ENCODE data around the gene DNAJA2.
A peak's percentile ranks its signal among the peaks of the same experiment; 100 is the strongest.
"Not testable (repeated sequence)": the region's sequence is repeated elsewhere in the genome, so short reads cannot be mapped to it uniquely, and the experiment has no call there.

DNAJA2 gene

GRCh38 chr16:46949241-46949892 lies 24.1 kb downstream of the DNAJA2 start:
- intact Hi-C loops (cut with DNase I; ENCODE audit: low total_unique reads): no loop called here
- Histone ChIP-seq H3K27me3 (no peaks in the 10 kb centered on the region), H3K9me3 (no peaks in the 10 kb centered on the region), H3K36me3 (peaks cover 4 to 5% (median 5%) of the 10 kb centered on the region in 3 donors), H3K27ac (no peak overlapping the region), H3K4me3 (no peak overlapping the region), H3K4me1 (no peaks in the 10 kb centered on the region)
- TF ChIP-seq, protein P1, sequence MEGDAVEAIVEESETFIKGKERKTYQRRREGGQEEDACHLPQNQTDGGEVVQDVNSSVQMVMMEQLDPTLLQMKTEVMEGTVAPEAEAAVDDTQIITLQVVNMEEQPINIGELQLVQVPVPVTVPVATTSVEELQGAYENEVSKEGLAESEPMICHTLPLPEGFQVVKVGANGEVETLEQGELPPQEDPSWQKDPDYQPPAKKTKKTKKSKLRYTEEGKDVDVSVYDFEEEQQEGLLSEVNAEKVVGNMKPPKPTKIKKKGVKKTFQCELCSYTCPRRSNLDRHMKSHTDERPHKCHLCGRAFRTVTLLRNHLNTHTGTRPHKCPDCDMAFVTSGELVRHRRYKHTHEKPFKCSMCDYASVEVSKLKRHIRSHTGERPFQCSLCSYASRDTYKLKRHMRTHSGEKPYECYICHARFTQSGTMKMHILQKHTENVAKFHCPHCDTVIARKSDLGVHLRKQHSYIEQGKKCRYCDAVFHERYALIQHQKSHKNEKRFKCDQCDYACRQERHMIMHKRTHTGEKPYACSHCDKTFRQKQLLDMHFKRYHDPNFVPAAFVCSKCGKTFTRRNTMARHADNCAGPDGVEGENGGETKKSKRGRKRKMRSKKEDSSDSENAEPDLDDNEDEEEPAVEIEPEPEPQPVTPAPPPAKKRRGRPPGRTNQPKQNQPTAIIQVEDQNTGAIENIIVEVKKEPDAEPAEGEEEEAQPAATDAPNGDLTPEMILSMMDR (IDR thresholded peaks at IDR 0.05): no peak
- no peak for DNase-seq

DNA sequence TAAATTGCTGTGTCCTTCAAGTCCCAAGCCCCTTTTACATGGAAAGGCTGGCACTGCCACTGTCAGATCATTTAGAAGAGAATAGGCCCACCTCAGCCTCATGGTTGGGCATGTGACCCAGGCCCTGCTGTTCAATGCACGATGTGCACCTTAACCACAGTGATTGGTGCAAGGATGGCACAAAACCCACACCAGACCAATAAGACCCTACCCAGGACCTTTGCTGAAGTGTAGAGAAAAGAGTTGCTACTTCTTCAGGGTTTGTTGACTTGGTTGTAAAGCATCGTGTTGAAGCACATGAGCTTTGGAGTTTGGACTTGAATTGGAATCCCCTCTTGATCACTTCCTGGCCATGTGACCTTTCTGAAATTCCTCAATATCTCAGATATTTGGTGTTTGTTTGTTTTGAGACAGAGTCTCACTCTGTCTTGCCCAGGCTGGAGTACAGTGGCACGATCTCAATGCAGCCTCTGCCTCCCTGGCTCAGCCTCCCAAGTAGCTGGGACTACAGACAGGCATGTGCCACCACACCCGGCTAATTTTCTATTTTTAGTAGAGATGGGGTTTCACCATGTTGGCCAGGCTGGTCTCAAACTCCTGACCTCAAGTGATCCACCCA lies 24.8 kb downstream of the DNAJA2 start:
- Histone ChIP-seq H3K4me1 (no peaks in the 10 kb centered on the region), H3K36me3 (no peaks in the 10 kb centered on the region), H3K27me3 (no peaks in the 10 kb centered on the region), H3K9me3 (no peaks in the 10 kb centered on the region), H3K4me3 (no peak overlapping the region), H3K27ac (no peak overlapping the region)
- no peak for DNase-seq
- intact Hi-C loops (cut with DNase I; ENCODE audit: low total_unique reads): no loop called here
- TF ChIP-seq, protein P1 (IDR thresholded peaks at IDR 0.05): no peak

- H3K27me3 ChIP-seq: no peaks in the 10 kb centered on the region
- H3K36me3 ChIP-seq: no peaks in the 10 kb centered on the region
- H3K4me3 ChIP-seq: no peak overlapping the region
- no peak for DNase-seq
- H3K9me3 ChIP-seq: no peaks in the 10 kb centered on the region
- H3K4me1 ChIP-seq: no peaks in the 10 kb centered on the region
- intact Hi-C loops (cut with DNase I; ENCODE audit: low total_unique reads): no loop called here
- no peak overlapping the region for H3K27ac ChIP-seq
- TF ChIP-seq, protein P1 (IDR thresholded peaks at IDR 0.05): peak in 1 of 2 experiments; percentile 12
These were observed 25.4 kb downstream of the DNAJA2 start for GRCh38 chr16:46947900-46948547.

DNA sequence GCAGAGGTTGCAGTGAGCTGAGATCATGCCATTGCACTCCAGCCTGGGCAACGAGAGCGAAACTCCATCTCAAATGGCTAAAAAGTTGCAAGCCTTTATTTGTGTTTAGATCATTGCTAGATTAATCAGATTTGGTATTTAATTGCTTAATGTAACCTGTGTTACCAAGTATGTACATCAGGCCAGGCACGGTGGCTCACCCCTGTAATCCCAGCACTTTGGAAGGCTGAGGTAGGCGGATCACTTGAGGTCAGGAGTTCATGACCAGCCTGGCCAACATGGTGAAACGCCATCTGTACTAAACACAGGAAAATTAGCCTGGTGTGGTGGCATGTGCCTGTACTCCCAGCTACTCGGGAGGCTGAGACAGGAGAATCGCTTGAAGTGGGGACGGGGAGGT lies 28.8 kb downstream of the DNAJA2 start:
- H3K27ac ChIP-seq; H3K4me1 ChIP-seq; H3K9me3 ChIP-seq; H3K27me3 ChIP-seq; DNase-seq; H3K4me3 ChIP-seq; intact Hi-C loops (cut with DNase I; ENCODE audit: low total_unique reads); H3K36me3 ChIP-seq: not testable (repeated sequence)

DNA sequence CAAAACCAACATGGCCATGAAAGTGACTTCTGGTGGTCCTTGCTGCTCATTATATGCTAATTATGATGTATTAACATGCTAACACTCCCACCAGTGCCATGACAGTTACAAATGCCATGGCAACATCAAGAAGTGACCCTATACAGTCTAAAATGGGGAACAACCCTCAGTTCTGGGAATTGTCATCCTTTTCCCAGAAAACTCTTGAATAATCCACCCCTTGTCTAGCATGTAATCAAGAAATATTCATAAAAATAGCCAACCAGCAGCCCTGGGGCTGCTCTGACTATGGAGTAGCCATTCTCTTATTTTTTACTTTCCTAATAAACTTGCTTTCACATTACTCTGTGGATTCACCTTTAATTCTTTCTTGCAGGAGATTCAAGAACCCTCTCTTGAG lies 35.9 kb downstream of the DNAJA2 start:
- Histone ChIP-seq H3K4me3 (no peak overlapping the region), H3K9me3 (no peaks in the 10 kb centered on the region), H3K27me3 (peaks cover 0 to 3% of the 10 kb centered on the region in 2 donors), H3K36me3 (no peaks in the 10 kb centered on the region), H3K4me1 (no peaks in the 10 kb centered on the region), H3K27ac (no peak overlapping the region)
- TF ChIP-seq, protein P1 (IDR thresholded peaks at IDR 0.05): no peak
- no peak for DNase-seq
- intact Hi-C loops (cut with DNase I; ENCODE audit: low total_unique reads): no loop called here

GRCh38 chr16:46932802-46933201 lies 40.7 kb downstream of the DNAJA2 start:
- no peak for DNase-seq

More at GRCh38 chr16:46932802-46933201, 40.7 kb downstream of the DNAJA2 start:
- Histone ChIP-seq H3K9me3 (no peaks in the 10 kb centered on the region), H3K27me3 (peaks cover 0 to 3% of the 10 kb centered on the region in 2 donors), H3K27ac (no peak overlapping the region), H3K4me3 (no peak overlapping the region), H3K36me3 (peaks cover 0 to 13% (median 0%) of the 10 kb centered on the region in 3 donors), H3K4me1 (peaks cover 0 to 3% (median 0%) of the 10 kb centered on the region in 4 donors)
- intact Hi-C loops (cut with DNase I; ENCODE audit: low total_unique reads): no loop called here
- TF ChIP-seq, protein P1 (IDR thresholded peaks at IDR 0.05): no peak

Measured in tibial artery (tissue), 4 donors.